ENCODE data around the gene RNF212. TPM values are rescaled to one million over a fixed set of nuclear protein-coding genes. Genes with fewer than 3 reads are reported as not detected.

Gene RNF212

Small RNA genes lying within 50 kb of the gene (small RNA-seq; reads per million reads assigned to genes)
- not detected for gene RF00554 (ENCODE audit: insufficient read depth)

Measured in mesendoderm (in vitro differentiated cells).